HepG2 (cell line): ENCODE results near the gene MYO1B. TPM values are rescaled to one million over a fixed set of nuclear protein-coding genes. Genes with fewer than 3 reads are reported as not detected.

Experiments
- BCL6 ChIP-seq: IDR thresholded peaks from 2 replicates; pipeline ENCODE4 v1.6.1; 2016; ENCODE audit warnings: missing genetic modification reagents, missing compliant biosample characterization
- CEBPB ChIP-seq: IDR thresholded peaks from 2 replicates; pipeline ENCODE4 v1.6.1; 2011; ENCODE audit warnings: low read depth, low read length, improper control_type of control experiment, borderline replicate concordance
- FOXA3 ChIP-seq: IDR thresholded peaks from 2 replicates; pipeline ENCODE4 v1.6.1; 2016; ENCODE audit warnings: missing genetic modification reagents, missing compliant biosample characterization
- FOXJ3 ChIP-seq: sonication (generic); formaldehyde crosslinking; IDR thresholded peaks from 2 replicates; pipeline ENCODE4 v1.4.0; 2020; ENCODE audit warnings: missing genetic modification reagents, mild to moderate bottlenecking, borderline replicate concordance
- FOXP1 ChIP-seq, 2 experiments: fragments of 450-650 bp in 1 of 2; IDR thresholded peaks; 2 replicates each; pipeline ENCODE4 v1.6.1; 2017 to 2018; ENCODE audit warnings: antibody characterized with exemption in 1 of 2
- HHEX ChIP-seq: IDR thresholded peaks from 2 replicates; pipeline ENCODE4 v1.6.1; 2016; ENCODE audit warnings: control low read depth
- HMG20A ChIP-seq: IDR thresholded peaks from 2 replicates; pipeline ENCODE4 v1.6.1; 2016; ENCODE audit warnings: borderline replicate concordance
- KLF13 ChIP-seq: sonication (generic); formaldehyde crosslinking; IDR thresholded peaks from 2 replicates; pipeline ENCODE4 v1.4.0; 2020; ENCODE audit warnings: mild to moderate bottlenecking, missing genetic modification reagents
- KLF9 ChIP-seq: IDR thresholded peaks from 2 replicates; pipeline ENCODE4 v1.6.1; 2016; ENCODE audit warnings: low read depth
- LCORL ChIP-seq, 2 experiments: fragments of 450-650 bp in 1 of 2; sonication (generic) in 1 of 2; formaldehyde crosslinking in 1 of 2; IDR thresholded peaks; 2 replicates each; pipeline versions ENCODE4 v1.5.0 to v1.6.1; 2017 to 2020; ENCODE audit warnings: antibody characterized with exemption in 1 of 2, missing genetic modification reagents in 1 of 2
- MEF2D ChIP-seq: sonication (generic); formaldehyde crosslinking; IDR thresholded peaks from 2 replicates; pipeline ENCODE4 v1.5.1; 2020; ENCODE audit warnings: mild to moderate bottlenecking, missing genetic modification reagents
- MXD4 ChIP-seq: IDR thresholded peaks from 2 replicates; pipeline ENCODE4 v1.6.1; 2016; ENCODE audit warnings: mild to moderate bottlenecking, missing biosample characterization, missing genetic modification reagents
- NR2F6 ChIP-seq, 2 experiments: IDR thresholded peaks; 2 replicates each; pipeline ENCODE4 v1.6.1; 2016; ENCODE audit warnings: antibody characterized with exemption in 1 of 2, mild to moderate bottlenecking in 1 of 2
- RBM39 ChIP-seq: fragments of 200-400 bp; formaldehyde crosslinking; IDR thresholded peaks from one replicate; pipeline ENCODE4 v1.6.1; 2018; ENCODE audit warnings: antibody characterized with exemption, mild to moderate bottlenecking, low read depth, low read length; ENCODE audit not compliant: poor library complexity, severe bottlenecking
- REL ChIP-seq: sonication (generic); formaldehyde crosslinking; conservative IDR thresholded peaks from 2 replicates; pipeline ENCODE4 v1.8.0; 2022; ENCODE audit warnings: mild to moderate bottlenecking, missing genetic modification reagents, moderate library complexity
- TEAD3 ChIP-seq: optimal IDR thresholded peaks from 2 replicates; pipeline ENCODE3; 2016; ENCODE audit warnings: borderline replicate concordance
- ZNF451 ChIP-seq: sonication (generic); formaldehyde crosslinking; IDR thresholded peaks from 2 replicates; pipeline ENCODE4 v1.5.0; 2020; ENCODE audit warnings: mild to moderate bottlenecking, missing genetic modification reagents
- polyA plus RNA-seq, 8 experiments: library from polyadenylated mRNA; depleted of rRNA in 3 of 8; stranded (reverse) in 7 of 8; unstranded in 1 of 8; fragments of >200 nt; fragmentation: Illumina TruSeq in 4 of 8; extraction: Trizol in 4 of 8; gene quantifications; 2 replicates each; pipeline versions ENCODE4 v1.2.1 to v1.2.3, GENCODE V29; 2011 to 2016; ENCODE audit warnings: low read depth in 4 of 8, missing spikeins in 1 of 8, mixed read lengths in 1 of 8; ENCODE audit not compliant: insufficient read depth in 1 of 8
- total RNA-seq, 5 experiments: library from RNA; depleted of rRNA; stranded (reverse); fragments of >200 nt; fragmentation: Illumina TruSeq; extraction: Trizol; gene quantifications; 2 replicates each; pipeline ENCODE4 v1.2.3, GENCODE V29; 2016; ENCODE audit warnings: low read depth in 1 of 5
- TF ChIP-seq, protein P1 (sequence below), 2 experiments: fragments of 450-650 bp in 1 of 2; sonication (generic) in 1 of 2; formaldehyde crosslinking; IDR thresholded peaks; 2 replicates each; pipeline versions ENCODE4 v1.5.0 to v1.8.0; 2020 to 2022; ENCODE audit warnings: mild to moderate bottlenecking in 1 of 2, missing genetic modification reagents in 1 of 2
- TF ChIP-seq, protein P2 (sequence below): IDR thresholded peaks from 2 replicates; pipeline ENCODE4 v1.6.1; 2016; ENCODE audit warnings: mild to moderate bottlenecking
- TF ChIP-seq, protein P3 (sequence below): sonication (generic); formaldehyde crosslinking; IDR thresholded peaks from 2 replicates; pipeline ENCODE4 v1.8.1; 2023; ENCODE audit warnings: mild to moderate bottlenecking, inconsistent platforms, moderate library complexity, missing genetic modification reagents, borderline replicate concordance
- TF ChIP-seq, protein P4 (sequence below): IDR thresholded peaks from 2 replicates; pipeline ENCODE4 v1.6.1; 2016; ENCODE audit warnings: low read depth

MYO1B gene
- total and polyA plus RNA-seq, 2 of the 13 experiments (the other 11 are each of a cell fraction or from before 2014, with no cell fraction given): 36.9 to 89.8 TPM

DNA sequence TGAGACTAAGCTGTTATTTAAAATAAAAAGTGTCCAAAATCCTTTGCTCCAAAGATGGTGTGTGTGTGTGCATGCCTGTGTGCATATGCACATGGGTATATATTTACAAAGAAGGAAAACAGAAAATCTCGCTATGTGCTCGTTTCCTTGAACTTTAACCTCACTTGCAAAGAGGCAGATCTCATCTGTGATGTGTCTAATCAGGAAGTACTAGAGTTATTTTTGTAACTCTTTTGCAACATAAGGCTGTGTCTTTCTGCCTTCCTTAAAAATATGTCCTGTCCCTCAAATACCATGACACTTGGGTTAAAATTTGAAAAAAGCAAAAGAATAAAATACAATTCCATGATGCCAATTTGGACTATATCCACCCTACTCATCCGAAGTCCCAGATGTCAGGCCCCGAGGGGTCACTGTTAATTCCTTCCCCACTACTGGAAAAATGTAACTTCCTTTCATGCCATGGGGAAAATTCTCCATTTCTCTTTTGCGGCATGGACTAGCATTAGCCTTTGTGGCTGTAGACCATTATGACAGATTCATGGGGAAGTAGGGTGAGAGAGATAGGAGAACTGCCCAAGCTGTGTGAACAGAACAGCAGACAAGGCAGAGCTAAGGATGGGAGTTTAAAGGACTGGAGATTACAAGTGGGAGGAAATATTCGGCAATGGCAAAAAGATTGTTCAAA lies 191.3 kb downstream of the MYO1B start (continued):
- TF ChIP-seq, protein P1, sequence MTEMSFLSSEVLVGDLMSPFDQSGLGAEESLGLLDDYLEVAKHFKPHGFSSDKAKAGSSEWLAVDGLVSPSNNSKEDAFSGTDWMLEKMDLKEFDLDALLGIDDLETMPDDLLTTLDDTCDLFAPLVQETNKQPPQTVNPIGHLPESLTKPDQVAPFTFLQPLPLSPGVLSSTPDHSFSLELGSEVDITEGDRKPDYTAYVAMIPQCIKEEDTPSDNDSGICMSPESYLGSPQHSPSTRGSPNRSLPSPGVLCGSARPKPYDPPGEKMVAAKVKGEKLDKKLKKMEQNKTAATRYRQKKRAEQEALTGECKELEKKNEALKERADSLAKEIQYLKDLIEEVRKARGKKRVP (CRISPR knock-in tag; IDR thresholded peaks at IDR 0.05): peak in 1 of 2 experiments; percentile 52; a peak in 2 of 4 replicates
- TF ChIP-seq BCL6 (CRISPR knock-in tag): peak; percentile 49; the same call in 1 of the 2 replicates
- peak; percentile 78 for TF ChIP-seq FOXA3 (CRISPR knock-in tag)
- TF ChIP-seq TEAD3 (CRISPR knock-in tag): peak; percentile 77
- TF ChIP-seq, protein P2, sequence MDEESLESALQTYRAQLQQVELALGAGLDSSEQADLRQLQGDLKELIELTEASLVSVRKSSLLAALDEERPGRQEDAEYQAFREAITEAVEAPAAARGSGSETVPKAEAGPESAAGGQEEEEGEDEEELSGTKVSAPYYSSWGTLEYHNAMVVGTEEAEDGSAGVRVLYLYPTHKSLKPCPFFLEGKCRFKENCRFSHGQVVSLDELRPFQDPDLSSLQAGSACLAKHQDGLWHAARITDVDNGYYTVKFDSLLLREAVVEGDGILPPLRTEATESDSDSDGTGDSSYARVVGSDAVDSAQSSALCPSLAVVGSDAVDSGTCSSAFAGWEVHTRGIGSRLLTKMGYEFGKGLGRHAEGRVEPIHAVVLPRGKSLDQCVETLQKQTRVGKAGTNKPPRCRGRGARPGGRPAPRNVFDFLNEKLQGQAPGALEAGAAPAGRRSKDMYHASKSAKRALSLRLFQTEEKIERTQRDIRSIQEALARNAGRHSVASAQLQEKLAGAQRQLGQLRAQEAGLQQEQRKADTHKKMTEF (CRISPR knock-in tag): peak; percentile 60; the same call in 1 of the 2 replicates
- no peak for TF ChIP-seq LCORL (IDR thresholded peaks at IDR 0.05)
- TF ChIP-seq LCORL (CRISPR knock-in tag; IDR thresholded peaks at IDR 0.05): no peak
- peak; percentile 25; the same call in 1 of the 2 replicates for TF ChIP-seq FOXJ3
- TF ChIP-seq NR2F6 (IDR thresholded peaks at IDR 0.05): peak; percentile 83
- TF ChIP-seq NR2F6 (CRISPR knock-in tag; IDR thresholded peaks at IDR 0.05): peak; percentile 87
- 0 out of 2 replicates have a peak, but pooled peaks have one; percentile 8 for TF ChIP-seq MXD4
- TF ChIP-seq, protein P3, sequence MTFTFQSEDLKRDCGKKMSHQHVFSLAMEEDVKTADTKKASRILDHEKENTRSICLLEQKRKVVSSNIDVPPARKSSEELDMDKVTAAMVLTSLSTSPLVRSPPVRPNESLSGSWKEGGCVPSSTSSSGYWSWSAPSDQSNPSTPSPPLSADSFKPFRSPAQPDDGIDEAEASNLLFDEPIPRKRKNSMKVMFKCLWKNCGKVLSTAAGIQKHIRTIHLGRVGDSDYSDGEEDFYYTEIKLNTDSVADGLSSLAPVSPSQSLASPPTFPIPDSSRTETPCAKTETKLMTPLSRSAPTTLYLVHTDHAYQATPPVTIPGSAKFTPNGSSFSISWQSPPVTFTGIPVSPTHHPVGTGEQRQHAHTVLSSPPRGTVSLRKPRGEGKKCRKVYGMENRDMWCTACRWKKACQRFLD (CRISPR knock-in tag): no peak
- TF ChIP-seq REL (CRISPR knock-in tag): no peak
- TF ChIP-seq KLF13: no peak
- TF ChIP-seq CEBPB: peak; percentile 42; the same call in 1 of the 2 replicates
- TF ChIP-seq MEF2D: peak; percentile 99
- no peak for TF ChIP-seq FOXP1 (IDR thresholded peaks at IDR 0.05)
- peak; percentile 84 for TF ChIP-seq FOXP1 (CRISPR knock-in tag; IDR thresholded peaks at IDR 0.05)
- no peak for TF ChIP-seq RBM39
- TF ChIP-seq, protein P4, sequence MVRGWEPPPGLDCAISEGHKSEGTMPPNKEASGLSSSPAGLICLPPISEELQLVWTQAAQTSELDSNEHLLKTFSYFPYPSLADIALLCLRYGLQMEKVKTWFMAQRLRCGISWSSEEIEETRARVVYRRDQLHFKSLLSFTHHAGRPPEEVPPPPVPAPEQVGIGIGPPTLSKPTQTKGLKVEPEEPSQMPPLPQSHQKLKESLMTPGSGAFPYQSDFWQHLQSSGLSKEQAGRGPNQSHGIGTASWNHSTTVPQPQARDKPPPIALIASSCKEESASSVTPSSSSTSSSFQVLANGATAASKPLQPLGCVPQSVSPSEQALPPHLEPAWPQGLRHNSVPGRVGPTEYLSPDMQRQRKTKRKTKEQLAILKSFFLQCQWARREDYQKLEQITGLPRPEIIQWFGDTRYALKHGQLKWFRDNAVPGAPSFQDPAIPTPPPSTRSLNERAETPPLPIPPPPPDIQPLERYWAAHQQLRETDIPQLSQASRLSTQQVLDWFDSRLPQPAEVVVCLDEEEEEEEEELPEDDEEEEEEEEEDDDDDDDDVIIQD: peak; percentile 87
- peak; percentile 89 for TF ChIP-seq HMG20A (CRISPR knock-in tag)
- no peak for TF ChIP-seq ZNF451
- TF ChIP-seq KLF9: no peak
- 0 out of 2 replicates have a peak, but pooled peaks have one; percentile 47 for TF ChIP-seq HHEX (CRISPR knock-in tag)
